ENCODE measurements around the gene PHF12. TPM values are rescaled to one million over a fixed set of nuclear protein-coding genes. Genes with fewer than 3 reads are reported as not detected.

The PHF12 gene
- total RNA-seq, 1 donor from 2014 or later = 39.8 TPM

DNA sequence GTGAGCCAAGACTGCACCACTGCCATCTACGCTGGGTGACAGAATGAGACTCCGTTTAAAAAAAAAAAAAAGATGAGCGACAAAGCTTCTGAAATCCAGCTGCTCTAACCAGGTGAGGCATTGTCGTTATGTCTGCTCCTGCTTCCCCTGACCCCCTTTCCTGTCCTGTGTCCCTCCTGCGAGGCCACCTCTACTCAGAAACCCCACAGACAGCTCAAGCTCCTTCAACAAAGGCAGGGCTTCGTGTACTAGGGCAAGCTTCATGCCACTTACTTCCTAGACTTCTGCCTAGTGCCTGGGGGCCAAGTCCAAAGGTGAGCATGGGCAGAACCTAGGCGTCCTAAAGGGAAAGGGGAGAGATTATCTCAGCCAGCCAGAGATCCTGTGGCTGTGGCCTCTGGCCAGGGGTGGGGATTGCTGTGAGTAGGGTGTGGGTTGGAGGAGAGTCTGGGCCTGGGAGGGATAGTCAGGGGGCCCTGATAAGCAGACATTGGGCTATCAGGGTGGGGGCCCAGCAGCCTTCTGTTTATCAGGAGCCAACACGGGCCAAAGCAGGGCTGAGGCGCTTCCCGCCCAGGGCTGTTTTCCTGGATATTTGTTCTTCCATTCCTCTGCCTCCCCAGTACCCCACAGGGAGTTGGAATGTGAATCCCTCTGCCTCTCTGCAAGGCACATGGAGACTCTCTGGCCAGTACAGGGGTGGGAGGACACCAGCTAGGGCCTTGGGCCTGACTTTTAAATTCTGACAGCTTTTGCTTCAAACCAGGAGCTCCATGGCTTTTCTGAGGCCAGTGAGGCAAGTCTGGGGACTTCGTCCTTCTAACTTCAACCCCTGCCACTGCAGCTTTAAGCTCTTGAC lies 86.1 kb downstream of the PHF12 start:
- no peak for DNase-seq (ENCODE audit: extremely low read depth, low read depth, low spot score)

DNA sequence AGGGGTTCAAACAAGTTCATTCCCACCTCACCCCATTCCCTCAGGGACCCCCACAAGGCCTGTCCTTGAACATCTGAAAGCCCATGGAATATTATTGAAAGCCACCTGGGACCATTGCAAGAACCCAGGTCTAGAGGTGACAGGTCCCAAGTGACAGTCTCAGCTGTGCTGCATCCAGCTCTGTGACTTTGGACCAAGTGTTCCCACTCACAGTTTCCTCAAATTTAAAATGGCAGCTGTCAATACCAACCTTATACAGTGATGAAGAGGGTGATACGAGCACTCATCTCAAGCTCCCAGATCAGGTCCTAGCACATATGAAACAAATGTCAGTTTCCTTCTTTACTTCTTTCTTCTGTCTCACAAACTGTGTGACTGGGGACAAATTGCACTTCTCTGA lies 87.4 kb downstream of the PHF12 start:
- no peak for DNase-seq (ENCODE audit: extremely low read depth, low read depth, low spot score)

DNA sequence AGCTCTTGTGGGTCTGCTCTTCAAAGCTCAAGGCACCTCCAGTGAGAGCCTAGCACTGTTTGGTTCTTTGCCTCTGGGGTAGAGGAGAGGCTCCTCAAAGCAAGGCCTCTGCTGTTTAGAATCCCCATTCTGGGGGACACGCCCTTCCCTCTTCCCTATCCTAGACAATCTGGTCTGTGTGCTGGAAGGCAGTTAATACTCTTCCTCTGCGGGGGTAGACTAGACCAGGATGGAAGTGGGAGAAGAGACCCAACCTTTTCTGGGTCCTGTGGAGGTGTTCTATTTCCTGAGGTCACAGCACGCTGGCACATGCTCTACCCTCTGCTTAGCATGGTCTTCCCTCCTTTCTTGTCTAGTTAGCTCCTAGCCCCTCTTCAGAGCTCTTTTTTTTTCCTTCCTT lies 88.8 kb downstream of the PHF12 start:
- no peak for DNase-seq (ENCODE audit: extremely low read depth, low read depth, low spot score)

DNA sequence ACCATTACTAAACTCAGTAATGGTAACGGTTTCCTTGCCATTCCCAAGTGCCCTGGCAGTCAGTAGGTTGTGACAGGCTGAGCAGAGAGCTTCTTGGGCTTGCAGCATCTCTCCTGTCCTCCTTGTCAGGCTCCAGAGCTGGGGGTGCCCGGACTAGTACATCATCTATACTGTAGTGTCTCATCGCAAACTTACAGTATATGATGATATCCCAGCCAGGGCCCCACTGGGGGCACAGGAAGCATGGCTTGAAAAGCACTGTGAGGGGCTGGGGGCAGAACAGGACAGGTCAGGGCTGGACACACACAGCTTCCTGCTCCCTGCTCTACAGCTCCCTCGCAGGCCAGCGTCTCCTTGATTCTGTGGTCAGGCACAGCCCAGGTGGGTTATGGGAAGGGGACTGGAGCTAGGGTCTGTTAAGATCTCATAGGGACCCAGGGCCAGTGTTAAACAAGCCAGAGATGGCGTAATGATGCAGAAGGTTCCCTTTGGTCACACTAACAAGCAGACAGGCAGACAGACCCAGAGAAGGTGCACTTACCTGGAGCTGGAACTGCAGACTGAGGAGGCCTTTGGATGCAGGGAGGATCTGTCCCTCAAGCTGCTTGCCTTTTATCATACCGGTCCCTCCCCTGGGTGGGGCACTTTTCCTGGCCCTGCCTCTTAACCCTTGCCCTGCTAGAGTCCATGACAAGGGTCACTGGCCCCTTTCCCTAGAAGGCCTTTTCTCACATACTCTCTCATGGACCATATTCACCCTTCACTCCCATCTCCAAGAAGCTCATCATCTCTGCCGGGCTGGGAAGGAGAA lies 89.7 kb downstream of the PHF12 start:
- DNase-seq (ENCODE audit: extremely low read depth, low read depth, low spot score) = no peak

DNA sequence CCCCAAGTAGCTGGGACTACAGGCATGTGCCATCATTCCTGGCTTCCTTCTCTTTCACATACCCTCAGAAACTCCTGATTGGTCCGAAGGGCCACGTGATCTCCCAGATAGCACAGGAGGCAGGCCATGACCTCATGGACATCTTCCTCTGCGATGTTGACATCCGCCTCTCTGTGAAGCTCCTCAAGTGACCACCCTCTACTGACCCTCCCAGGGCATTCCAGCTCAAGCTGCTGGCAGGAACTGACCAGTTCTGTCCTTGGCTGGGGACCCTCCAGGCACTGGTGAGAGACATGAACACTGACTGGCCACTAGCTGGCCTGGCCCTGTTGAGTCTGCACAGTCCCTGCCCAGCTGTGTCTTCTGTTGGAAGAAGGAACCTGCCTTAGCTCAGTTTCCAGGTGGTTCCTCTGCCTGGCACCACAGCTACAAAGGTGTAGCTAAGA lies 90.9 kb downstream of the PHF12 start:
- DNase-seq (ENCODE audit: extremely low read depth, low read depth, low spot score) = no peak

DNA sequence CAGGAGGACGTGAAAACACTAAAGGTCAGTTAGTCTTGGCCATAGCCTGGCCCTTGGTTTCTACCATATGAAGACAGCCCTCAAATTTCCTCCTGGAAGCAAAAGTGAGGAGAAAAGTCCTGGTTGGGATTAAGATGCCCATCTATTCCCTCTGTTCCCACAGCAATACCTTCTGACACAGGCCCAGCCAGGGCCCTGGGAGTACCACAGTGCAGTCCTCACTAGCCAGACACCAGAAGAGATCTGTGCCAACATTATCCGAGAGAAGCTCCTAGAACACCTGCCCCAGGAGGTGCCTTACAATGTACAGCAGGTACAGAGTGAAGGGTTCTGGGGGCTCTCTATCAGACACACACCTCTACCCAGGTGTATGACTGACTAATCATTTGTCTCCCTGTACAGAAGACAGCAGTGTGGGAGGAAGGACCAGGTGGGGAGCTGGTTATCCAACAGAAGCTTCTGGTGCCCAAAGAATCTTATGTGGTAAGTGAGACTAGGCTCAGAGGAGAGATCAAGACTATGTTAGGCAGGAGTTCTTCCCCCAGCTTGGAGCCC lies 92.4 kb downstream of the PHF12 start:
- no peak for DNase-seq (ENCODE audit: extremely low read depth, low read depth, low spot score)

DNA sequence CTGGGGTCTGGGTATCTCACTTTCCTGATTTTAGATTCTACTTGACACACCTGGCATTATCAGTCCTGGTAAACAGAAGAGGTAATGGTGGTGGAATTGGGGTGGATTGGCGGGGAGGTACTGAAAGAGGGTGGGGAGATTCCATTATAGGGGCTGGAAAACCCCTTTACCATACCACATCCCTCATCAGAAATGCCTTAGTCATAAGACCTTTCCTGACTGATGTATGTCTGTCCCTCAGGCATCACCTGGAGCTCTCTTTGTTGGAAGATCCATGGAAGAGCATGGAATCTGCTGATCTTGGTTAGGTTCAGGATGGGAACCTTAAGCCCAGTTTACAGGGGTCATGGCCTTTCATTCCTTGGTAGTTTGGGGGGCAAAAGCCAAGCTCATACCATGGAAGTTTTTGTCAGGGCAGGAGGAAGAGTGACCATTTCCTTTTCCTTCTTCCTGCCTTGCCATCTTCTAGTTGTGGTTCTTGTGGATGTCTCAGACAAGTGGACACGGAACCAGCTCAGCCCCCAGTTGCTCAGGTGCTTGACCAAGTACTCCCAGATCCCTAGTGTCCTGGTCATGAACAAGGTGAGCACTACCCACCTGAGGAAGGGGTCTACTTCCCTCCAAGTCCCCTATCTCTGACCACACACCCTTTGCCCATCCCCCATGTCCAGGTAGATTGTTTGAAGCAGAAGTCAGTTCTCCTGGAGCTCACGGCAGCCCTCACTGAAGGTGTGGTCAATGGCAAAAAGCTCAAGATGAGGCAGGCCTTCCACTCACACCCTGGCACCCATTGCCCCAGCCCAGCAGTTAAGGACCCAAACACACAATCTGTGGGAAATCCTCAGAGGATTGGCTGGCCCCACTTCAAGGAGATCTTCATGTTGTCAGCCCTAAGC lies 93.2 kb downstream of the PHF12 start:
- DNase-seq (ENCODE audit: extremely low read depth, low read depth, low spot score) = no peak

DNA sequence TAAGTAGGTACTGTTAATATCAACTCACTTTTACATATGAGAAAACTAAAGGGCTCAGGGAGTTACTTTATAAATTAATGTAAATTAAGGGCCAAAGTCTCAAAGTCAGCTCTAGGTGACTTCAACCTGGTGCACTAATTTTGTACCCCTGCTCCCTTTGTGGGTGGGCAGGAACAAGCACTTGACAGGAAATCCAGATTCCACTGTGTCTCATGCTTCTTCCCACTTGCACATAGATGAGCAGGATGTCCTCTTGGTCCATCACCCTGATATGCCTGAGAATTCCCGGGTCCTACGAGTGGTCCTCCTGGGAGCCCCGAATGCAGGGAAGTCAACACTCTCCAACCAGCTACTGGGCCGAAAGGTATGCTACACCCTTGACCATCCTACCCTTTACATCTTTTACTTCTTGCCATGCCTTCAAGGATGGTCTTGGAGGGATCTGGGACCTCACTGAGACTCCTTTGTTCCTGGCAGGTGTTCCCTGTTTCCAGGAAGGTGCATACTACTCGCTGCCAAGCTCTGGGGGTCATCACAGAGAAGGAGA lies 95.2 kb downstream of the PHF12 start:
- DNase-seq (ENCODE audit: extremely low read depth, low read depth, low spot score) = no peak

DNA sequence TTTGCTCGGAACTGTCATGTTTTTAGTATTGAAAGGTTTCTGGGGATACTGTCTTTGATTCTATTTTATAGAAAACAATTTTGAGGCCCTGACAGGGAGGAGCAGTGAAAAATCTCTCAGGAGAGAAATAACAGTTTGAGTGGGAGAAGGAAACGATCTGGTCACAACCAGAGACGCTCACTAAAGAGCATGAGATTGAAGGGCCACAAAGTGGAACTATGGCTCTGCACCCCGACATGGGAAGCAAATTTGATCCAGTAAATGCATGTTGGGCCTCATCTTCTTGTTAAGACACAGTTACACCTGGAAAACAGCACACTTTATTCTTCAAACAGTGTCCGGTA lies 96.0 kb downstream of the PHF12 start:
- DNase-seq (ENCODE audit: extremely low read depth, low read depth, low spot score) = no peak

Other genes with a start within 250 kb of the PHF12 start
- 0.23 TPM in 1 of 2 replicates, not detected in the other for gene PROCA1, start 239.6 kb downstream of the PHF12 start, total RNA-seq
- 80.6 and 99.5 TPM in 2 replicates for gene RAB34, start 233.7 kb downstream of the PHF12 start, total RNA-seq
- 328 and 663 TPM in 2 replicates for gene RPL23A, start 231.5 kb downstream of the PHF12 start, total RNA-seq
- gene TLCD1, start 225.3 kb downstream of the PHF12 start, total RNA-seq = 2.8 and 3.4 TPM in 2 replicates
- gene NEK8, start 222.7 kb downstream of the PHF12 start, total RNA-seq = 2.8 and 5.4 TPM in 2 replicates
- 38.8 and 42.8 TPM in 2 replicates for gene TRAF4, start 207.5 kb downstream of the PHF12 start, total RNA-seq
- gene FAM222B, start 108.7 kb downstream of the PHF12 start, total RNA-seq = 39.8 and 42.0 TPM in 2 replicates
- gene ERAL1, start 96.5 kb downstream of the PHF12 start, total RNA-seq = 42.0 and 49.2 TPM in 2 replicates
- gene FLOT2, start 53.8 kb downstream of the PHF12 start, total RNA-seq = 124 and 133 TPM in 2 replicates
- gene DHRS13, start 48.4 kb downstream of the PHF12 start, total RNA-seq = 5.3 and 5.5 TPM in 2 replicates
- gene SEZ6, start 54.5 kb upstream of the PHF12 start, total RNA-seq = not detected in 2 replicates
- 1.5 TPM in 1 of 2 replicates, not detected in the other for gene PIPOX, start 91.6 kb upstream of the PHF12 start, total RNA-seq
- 19.9 and 29.9 TPM in 2 replicates for gene MYO18A, start 228.9 kb upstream of the PHF12 start, total RNA-seq